ENCODE data around the gene MYH4.

MYH4 gene

GRCh38 chr17:10469459-10469858 is at the start of gene MYH4:
MYH4 (minus strand) TSS chr17:10469559; CDS start chr17:10466745, 2,814 bp downstream.
- no peak for FAIRE-seq

GRCh38 chr17:10518271-10519037 is 49.1 kb upstream of the MYH4 start, which contains the start of gene MYH1:
MYH1 (minus strand) TSS chr17:10518542; CDS start chr17:10516642, 1,900 bp downstream.
- FAIRE-seq = no peak

- FAIRE-seq = no peak
Measured at GRCh38 chr17:10516638-10517037, 47.3 kb upstream of the MYH4 start.

GRCh38 chr17:10516065-10516464 is 46.7 kb upstream of the MYH4 start:
- no peak for FAIRE-seq

- FAIRE-seq = no peak
Measured at GRCh38 chr17:10513299-10514067, 44.1 kb upstream of the MYH4 start.

- no peak for FAIRE-seq
Measured at GRCh38 chr17:10512856-10513255, 43.5 kb upstream of the MYH4 start.

- FAIRE-seq = no peak
Measured at GRCh38 chr17:10499950-10500349, 30.6 kb upstream of the MYH4 start.

GRCh38 chr17:10492004-10492403 is 22.6 kb upstream of the MYH4 start:
- no peak for FAIRE-seq

- no peak for FAIRE-seq
Measured at GRCh38 chr17:10482252-10482651, 12.9 kb upstream of the MYH4 start.

GRCh38 chr17:10477701-10478100 is 8.3 kb upstream of the MYH4 start:
- FAIRE-seq = no peak

GRCh38 chr17:10474536-10474935 is 5.2 kb upstream of the MYH4 start:
- FAIRE-seq = no peak

- no peak for FAIRE-seq
Measured at GRCh38 chr17:10471858-10472257, 2.5 kb upstream of the MYH4 start.

- FAIRE-seq = no peak
Measured at GRCh38 chr17:10463402-10463801, 6.0 kb downstream of the MYH4 start.

- FAIRE-seq = no peak
Measured at GRCh38 chr17:10460062-10460461, 9.3 kb downstream of the MYH4 start.

- no peak for FAIRE-seq
Measured at GRCh38 chr17:10458701-10459100, 10.7 kb downstream of the MYH4 start.

- no peak for FAIRE-seq
Measured at GRCh38 chr17:10457952-10458351, 11.4 kb downstream of the MYH4 start.

- no peak for FAIRE-seq
Measured at GRCh38 chr17:10447026-10447931, 22.1 kb downstream of the MYH4 start.

- no peak for FAIRE-seq
Measured at GRCh38 chr17:10439816-10440215, 29.5 kb downstream of the MYH4 start.

GRCh38 chr17:10435096-10435495 is 34.3 kb downstream of the MYH4 start:
- FAIRE-seq = no peak

GRCh38 chr17:10429421-10430045 is 39.8 kb downstream of the MYH4 start:
- no peak for FAIRE-seq

- FAIRE-seq = no peak
Measured at GRCh38 chr17:10428781-10429180, 40.6 kb downstream of the MYH4 start.

- FAIRE-seq = no peak
Measured at GRCh38 chr17:10421900-10422542, 47.3 kb downstream of the MYH4 start, which contains the start of gene MYH8. MYH8 (minus strand) TSS chr17:10421950; CDS start chr17:10420227, 1,723 bp downstream.

Measured in A204.1 (cell line).